CD4-positive, alpha-beta T cell treated with Interleukin-10 for 1 hour (primary cell): ENCODE results near the gene FAM20A.
A peak's percentile ranks its signal among the peaks of the same experiment; 100 is the strongest.

Experiments
- DNase-seq: peaks from one replicate; pipeline ENCODE4 v3.0.0-alpha.2; 2020

Gene FAM20A

DNA sequence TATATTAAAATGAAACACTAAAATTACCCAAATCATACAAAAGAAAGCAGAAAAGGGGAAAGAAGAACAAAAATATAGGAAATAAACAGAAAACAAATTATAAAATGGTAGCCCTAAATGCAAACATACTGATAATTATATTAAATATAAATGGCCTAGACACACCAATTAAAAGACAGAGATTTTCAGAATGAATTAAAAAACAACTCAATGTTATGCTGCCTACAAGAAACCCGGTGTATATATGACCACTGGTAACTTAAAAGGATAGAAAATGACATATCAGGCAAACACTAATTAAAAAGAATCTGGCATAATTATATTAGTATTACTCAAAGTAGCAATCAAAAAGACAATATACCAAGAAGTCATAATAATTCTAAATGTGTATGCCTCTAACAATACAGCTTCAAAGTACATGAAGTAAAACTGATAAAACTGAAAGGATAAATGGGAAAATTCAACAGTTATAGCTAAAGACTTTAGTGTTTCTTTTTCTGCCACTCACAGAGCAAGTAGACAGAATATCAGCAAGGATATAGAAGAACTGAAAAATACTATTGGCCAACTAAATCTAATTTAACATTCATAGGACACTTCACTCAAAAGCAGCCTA lies 7.5 kb upstream of the FAM20A start:
- DNase-seq, result no peak

DNA sequence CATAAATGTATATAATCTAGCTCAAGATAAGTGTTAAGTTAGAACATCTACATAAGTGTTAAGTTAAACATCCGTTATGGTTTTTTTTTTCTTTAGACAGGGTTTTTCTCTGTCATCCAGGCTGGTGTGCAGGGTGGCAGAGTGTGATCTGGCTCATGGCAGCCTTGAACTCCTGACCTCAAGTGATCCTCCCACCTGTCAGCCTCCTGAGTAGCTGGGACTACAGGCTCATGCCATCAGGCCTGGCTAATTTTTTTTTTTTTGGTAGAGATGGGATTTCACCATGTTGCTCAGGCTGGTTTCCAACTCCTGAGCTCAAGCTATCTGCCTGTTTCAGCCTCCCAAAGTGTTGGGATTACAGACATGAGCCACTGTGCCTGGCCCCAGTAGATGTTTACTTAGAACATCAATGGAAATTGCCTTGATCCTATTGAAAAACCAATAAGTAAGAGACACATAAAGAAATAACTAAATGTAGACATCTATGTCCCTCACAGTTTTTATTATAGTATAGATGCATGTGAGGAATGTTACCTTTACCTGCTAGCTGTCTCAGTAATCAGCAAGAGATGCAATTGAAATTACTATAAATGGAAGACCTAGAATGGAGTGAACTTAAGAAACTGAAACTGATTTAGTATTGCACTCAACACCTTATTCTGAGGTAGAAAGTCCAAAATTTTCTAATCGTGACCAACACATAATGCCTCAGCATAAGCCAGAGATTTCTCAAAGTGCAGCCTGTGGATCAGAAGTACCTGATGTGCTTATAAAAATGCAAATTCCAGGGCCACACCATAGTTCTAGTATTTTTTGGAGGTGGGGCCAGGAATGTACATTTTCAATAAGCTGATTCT lies 5.5 kb upstream of the FAM20A start:
- no peak for DNase-seq

DNA sequence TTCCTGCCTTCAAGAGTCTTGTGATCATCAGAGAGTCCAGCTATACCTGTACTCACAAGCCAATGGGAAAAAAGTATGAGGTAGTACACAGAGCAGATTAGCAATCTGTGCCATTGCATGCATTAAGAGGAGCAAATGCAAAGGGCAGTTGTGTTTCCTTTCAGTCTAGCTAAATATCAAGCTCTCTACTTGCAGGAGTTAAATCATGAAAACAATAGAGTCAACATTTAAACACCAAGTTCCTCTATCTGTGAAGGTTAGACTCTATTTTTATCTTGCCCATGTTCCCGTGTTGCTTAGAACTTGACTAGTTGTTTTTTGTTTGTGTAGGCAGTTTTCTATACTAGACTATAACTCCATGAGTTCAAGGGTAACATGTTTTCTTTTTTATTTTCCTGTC lies 4.7 kb upstream of the FAM20A start:
- no peak for DNase-seq

DNA sequence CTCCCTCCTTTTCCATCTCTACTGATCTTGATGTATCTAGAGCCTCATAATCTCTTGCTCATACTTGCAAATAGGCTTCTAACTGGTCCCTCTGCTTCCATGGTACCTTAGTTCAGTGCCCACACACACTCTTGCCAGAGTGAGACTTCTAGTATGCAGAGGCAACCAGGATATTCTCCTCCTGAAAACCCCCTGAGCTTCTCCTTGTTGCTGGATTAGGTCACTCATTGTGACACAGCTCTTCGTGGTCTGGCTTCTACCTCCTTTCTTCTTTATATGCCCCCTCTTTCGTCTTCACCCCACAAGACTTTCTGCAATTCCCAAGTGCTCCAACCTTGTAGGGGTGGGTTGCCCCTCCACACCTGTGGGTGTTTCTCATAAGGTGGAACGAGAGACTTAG lies 2.5 kb upstream of the FAM20A start:
- DNase-seq, result no peak

- DNase-seq, result peak; percentile 5
Measured at GRCh38 chr17:68603027-68603426, 1.9 kb upstream of the FAM20A start.

GRCh38 chr17:68602289-68602688 lies 1.1 kb upstream of the FAM20A start:
- DNase-seq, result no peak

GRCh38 chr17:68601565-68602288 lies 560 bp upstream of the FAM20A start:
- no peak for DNase-seq

DNA sequence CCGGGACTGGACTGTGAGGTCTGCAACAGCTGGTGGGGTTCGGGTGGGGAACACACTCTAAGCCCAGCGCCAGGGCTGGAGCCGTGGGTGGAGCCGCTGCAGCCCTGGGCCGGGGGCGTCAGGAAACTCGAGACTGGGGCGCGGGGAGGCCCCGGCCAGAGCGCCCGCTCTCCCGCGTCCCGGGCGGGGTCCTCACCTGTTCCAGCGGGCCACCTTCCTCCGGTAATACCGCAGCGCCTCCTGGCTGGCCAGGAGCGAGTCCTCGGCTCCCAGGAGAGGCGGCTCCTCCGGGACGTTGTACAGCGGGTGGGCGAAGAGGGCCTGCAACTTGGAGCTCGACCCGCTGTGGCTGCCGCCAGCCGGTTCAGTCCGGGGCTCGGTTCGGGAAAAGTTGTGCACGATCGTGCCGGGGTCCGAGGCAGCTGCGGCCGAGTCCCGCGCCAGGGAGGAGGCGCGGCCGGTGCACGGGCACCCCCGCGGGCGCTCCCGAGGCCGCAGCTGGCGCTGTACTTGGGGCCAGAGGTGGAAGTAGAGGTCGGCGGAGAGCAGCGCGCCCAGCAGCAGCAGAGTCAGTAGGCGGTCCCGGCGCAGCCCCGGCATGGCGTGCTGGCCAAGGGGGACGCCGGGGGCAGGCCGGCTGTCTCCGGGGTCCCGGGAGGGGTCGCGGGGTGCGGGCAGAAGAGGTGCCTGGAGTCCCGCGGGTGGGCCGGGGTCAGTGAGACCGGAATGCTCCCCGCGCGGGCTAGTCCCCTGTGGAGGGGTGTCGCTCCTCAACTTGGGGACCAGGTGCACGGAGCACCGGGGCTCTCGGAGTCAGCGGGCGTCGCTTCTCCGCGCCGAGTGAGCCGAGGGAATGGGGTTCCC lies 868 bp downstream of the FAM20A start:
- no peak for DNase-seq

DNA sequence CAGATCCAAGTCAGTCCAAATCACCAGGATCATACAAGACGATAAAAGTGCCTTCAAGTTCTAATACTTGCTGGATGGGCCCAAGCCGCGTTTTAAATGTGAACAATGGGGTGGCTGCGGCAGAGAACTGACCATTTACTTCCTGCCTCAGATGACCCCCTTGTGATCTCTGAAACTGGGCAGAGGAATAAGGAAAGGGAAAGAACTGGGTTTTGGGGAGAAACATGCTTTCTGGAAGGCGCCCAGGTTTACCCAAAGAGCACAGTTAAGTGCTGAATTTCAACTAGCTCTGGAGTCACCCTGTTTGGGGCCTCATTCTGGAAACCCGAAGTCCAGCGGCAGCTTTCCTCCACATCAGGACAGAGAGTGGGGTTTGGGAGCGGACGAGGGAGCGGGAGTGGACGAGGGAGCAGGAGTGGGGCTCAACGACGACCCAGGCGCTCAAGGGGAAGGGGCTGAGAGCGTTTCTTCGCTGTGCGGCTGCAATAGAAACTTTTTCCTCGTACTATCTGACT lies 1.6 kb downstream of the FAM20A start:
- DNase-seq, result no peak

- DNase-seq, result no peak
Measured at GRCh38 chr17:68599091-68599490, 2.1 kb downstream of the FAM20A start.

DNA sequence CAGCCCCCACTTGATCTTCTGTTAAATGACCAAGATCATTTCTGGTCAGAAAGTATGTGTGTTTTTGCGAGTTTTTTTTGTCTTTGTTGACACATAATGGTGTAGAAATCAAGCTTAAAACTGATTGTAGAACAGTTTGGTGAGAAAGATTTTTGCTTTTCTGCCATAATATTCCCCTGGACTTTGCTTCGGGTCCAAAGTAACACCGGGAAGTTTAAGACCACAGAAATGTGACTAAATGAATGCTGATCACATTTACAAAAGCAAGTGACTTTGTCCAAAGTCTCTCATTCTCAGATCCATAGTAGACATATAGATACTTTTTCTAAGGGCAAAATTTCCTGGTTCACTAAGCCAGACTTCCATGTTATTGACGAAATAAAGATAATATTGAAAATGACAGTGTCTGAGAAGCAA lies 2.6 kb downstream of the FAM20A start:
- DNase-seq, result no peak

- DNase-seq, result no peak
Measured at GRCh38 chr17:68598074-68598473, 3.1 kb downstream of the FAM20A start.

- DNase-seq, result no peak
Measured at GRCh38 chr17:68596411-68596945, 4.7 kb downstream of the FAM20A start.

DNA sequence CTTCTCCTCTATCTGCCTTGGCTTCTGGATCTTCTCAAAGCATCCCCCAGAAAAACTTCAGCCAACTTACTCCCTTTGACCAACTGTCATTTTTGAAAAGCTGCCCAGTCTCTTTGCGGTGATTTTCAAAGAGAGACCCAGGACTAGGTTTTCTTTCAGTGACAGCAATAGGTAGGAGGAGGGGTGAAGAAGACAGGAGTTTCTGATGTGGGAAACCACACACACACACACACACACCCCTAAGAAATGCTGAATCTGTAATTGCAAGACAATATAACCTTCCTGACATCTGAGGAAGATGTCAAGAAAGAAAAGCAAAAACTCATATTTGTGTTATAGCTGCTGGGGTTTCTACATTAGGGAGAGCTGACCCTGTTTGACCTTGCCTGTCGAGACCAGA lies 5.2 kb downstream of the FAM20A start:
- DNase-seq, result no peak

GRCh38 chr17:68595496-68595895 lies 5.7 kb downstream of the FAM20A start:
- DNase-seq, result no peak

GRCh38 chr17:68594552-68594951 lies 6.6 kb downstream of the FAM20A start:
- DNase-seq, result no peak

- DNase-seq, result no peak
Measured at GRCh38 chr17:68592682-68593641, 8.2 kb downstream of the FAM20A start.

DNA sequence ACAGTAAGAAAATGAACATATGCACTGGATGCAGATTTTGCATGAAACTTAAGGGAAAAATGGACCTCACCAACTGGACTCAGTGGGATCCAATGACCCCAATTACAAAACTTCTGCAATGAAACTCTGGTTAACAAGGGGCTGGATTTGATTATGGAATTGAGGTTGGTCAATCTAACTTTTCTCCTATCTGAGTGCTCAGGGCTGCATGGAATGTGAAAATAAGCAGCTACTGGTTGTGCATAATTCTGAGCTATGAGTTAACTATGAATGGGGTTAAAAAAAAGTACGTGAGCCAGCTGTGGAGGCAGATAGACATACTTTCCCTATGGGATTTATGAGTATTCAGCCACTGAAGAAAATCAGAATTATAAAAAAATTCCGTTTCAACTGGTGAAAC lies 9.2 kb downstream of the FAM20A start:
- DNase-seq, result no peak

- no peak for DNase-seq
Measured at GRCh38 chr17:68591583-68591982, 9.6 kb downstream of the FAM20A start.

DNA sequence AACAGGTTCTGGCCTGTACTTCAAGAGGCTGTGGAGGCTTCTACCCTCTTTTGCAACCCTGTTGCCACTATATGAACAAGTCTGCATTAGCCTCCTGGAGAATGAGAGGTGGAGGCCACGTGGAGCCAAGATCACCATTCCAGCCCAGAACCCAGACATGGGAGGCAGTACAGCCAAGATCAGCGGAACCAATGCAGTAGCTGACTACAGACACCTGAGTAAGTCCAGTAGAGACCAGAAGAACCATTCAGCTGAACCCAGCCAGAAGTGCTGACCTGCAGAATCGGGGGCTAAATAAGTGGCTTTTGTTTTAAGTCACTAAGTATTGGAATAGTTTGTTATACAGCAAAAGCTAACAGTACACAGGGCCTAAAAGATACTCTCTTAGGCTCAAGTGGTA lies 12.1 kb downstream of the FAM20A start:
- no peak for DNase-seq

- DNase-seq, result no peak
Measured at GRCh38 chr17:68588362-68588761, 12.8 kb downstream of the FAM20A start.
